ENCODE measurements around the gene IDUA.

GRCh38 chr4:1033840-1034551 lies 47.2 kb downstream of the IDUA start:
- TF ChIP-seq CTCF (conservative IDR thresholded peaks at IDR 0.05; ENCODE audit: low read depth, low read length) (no peak), MAFK (IDR thresholded peaks at IDR 0.05; ENCODE audit: low read depth, low read length) (no peak), RAD21 (IDR thresholded peaks at IDR 0.05; ENCODE audit: low read length) (no peak), POLR2A (IDR thresholded peaks at IDR 0.05; ENCODE audit: low read depth, low read length) (no peak), RFX5 (IDR thresholded peaks at IDR 0.05; ENCODE audit: low read depth, low read length) (no peak), RCOR1 (IDR thresholded peaks at IDR 0.05; ENCODE audit: insufficient replicate concordance, low read length) (no peak), CEBPB (IDR thresholded peaks at IDR 0.05; ENCODE audit: low read depth, low read length) (no peak)
